SIG-M5 treated with dmso at 0.1 percent for 504 hours (cell line): ENCODE measurements around the gene TRIM29.

ENCODE experiments used
- DNase-seq: peaks from one replicate; lab custom pipeline; 2025; ENCODE audit not compliant: unreplicated experiment; lab: John Stamatoyannopoulos, UW

TRIM29 gene

DNA sequence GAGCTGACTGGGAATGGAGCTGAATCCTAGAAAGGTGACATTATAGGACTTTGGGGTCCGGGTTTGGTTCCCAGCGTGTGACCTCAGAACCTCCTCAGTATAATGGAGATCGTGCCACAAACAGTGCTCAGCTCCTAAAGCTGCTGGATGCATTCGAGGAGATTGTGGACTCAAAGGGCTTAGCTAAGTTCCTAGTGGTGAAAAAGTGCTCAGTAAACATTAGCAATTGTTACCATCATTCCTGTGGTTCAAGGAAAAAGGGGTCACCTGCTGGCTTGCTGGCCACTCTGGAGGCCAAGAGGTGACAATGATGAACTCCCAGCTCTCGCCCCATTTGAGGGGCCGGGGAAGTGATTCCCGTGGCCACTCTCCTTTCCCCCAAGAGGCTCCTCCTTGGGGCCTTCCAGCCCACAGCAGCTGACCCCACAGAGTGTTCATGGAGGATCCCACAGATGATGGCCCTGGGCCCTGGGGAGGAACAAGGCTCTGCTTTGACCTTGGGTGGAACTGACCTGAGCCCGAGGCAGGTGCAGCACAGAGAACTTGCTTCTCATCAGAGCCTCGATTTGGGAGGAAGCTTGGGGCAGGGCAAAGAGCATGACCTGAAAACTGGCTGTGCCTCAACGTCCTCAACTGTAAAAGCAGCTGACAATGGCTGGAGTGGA is 40.1 kb downstream of the TRIM29 start:
- no peak for DNase-seq

DNA sequence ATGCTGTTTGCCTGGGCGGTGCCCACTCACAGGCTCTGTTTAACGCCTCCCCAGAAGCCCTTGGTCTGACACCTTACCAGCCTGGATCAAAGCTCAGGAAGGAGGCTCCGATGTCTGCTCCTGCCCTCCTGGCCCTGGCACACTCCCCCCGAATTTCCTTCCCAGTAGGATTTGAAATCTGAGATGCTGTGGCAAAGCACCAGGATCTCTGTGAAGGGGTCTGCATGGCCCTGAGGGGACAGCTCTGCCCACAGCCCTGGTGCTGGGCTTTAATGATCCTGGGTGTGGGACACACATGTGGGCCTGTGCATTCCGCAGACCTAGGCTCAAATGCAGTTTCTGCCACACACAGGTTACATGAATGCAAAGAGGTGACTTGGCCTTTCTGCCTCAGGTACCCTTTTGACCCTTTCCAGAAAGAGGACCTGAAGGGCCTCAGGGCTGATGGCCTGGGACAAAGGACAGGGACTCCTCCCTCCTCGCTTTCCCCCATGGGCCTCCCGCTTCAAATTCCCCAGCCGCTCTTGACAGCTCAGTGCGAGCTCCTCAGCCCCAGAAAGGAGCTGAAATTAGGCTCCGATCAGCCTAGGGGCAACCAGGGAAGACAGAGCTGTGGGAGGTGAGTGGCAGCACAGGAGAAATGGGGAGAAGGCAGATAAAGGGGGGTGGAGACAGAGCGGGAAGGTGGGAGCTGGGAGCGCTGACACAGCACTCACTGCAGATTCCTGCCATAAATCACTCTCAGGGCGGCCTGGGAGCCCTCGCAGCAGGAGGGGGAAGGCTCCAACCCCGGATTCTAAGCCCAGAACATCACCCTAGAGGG is 41.3 kb downstream of the TRIM29 start:
- DNase-seq, result no peak

- DNase-seq, result no peak
These were observed 42.4 kb downstream of the TRIM29 start for GRCh38 chr11:120095516-120095915.

- DNase-seq, result no peak
These were observed 46.2 kb downstream of the TRIM29 start for GRCh38 chr11:120091701-120092100.

DNA sequence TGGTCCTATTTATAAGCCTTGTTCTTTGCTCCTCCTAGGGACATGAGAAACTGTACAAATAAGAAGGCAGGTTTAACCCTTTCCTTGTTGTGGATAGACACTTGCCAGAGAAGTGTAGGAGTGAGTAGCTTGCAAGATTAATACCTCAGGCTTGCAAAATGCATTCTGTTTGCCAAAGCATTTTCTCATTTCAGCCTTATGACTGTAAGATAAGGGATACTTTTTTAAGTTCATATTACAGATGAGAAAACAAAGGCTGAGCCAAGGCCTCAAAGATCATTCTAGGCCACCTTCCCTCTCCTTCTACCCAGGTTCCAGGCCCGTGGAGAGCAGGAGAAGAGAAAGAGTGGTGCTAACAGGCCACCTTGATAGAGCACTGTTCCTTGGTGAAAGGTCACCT is 46.8 kb downstream of the TRIM29 start:
- no peak for DNase-seq

- no peak for DNase-seq
These were observed 47.5 kb downstream of the TRIM29 start for GRCh38 chr11:120090411-120090810.

GRCh38 chr11:120089036-120090001 is 48.6 kb downstream of the TRIM29 start:
- DNase-seq, result no peak

DNA sequence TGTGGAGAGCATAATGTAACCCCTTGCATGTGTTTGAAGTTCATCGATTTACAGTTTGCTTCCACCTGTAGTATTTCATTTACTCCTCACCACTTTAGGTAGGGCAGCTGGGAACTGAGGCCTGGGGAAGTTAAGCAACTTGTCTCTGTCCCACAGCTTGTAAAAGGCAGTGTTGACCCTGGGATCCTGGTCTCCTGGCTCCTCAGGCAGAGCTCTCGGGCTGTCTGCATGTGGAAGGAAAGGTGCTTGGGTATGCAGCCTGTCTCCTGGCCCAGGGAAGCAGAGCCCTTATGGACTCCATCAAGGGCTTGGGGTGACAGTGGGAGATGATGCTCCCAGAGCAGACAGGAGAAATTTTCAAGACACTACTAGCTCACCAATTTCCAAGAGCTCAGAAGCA is 49.9 kb downstream of the TRIM29 start:
- DNase-seq, result no peak

DNA sequence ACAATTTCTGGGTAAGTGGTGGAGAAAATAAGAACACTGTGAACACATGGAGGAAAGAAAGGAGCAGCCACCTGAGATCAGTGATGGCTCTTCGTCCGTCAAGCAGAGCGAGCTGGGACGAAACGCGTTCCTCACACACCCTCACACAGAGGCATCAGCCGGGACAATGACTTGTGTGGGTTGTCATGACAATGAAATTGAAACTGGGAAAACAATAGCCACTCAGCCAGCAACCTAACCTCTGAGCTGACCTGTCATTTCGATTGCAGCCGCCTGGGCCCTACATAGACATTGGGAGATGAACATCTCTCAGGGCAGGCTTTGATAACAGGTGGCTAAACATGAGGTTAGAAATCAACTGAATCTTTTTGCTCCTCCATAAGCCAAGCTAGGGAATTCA is 51.3 kb downstream of the TRIM29 start:
- DNase-seq, result no peak

DNA sequence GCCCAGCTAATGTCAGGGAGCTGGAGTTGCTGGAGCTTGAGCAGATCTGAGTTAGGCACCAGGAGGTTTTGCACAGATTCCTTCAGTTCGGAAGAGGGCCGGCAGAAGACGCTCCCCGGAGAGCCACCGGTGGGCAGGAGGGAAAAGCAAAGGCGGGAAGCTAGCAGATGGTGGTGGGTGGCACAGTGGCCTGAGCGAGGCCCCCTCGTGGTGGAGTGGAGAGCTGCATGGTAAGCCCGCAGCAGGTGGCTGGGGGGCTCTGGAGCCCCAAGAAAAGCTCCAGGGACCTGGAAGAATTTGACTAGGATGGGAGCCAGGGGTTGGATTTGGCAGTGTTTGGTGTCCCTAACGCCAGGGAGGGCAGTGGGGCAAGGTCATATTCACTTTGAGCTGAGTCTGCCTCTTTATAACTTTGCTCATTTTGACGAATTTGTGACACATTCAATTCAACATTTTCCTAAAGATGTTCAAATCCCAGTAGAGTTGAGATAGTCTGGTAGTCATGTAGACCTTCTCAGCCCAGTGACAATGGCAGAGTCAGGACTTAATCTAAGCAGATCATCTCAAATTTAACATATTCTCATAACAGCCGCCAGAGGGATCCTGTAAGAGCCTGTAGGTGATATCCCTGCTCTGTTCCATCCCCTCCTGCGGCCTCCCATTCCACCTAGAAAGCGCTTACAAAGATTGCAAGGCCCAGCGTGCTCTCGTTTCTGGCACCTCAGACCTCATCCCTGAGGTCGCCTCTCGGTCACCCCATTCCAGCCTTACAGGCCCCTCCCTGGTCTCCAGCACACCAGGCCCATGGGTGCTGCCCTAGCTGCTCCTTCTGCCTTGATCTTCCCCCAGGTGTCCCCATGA is 57.9 kb downstream of the TRIM29 start:
- no peak for DNase-seq

GRCh38 chr11:120078397-120078796 is 59.5 kb downstream of the TRIM29 start:
- DNase-seq, result no peak

DNA sequence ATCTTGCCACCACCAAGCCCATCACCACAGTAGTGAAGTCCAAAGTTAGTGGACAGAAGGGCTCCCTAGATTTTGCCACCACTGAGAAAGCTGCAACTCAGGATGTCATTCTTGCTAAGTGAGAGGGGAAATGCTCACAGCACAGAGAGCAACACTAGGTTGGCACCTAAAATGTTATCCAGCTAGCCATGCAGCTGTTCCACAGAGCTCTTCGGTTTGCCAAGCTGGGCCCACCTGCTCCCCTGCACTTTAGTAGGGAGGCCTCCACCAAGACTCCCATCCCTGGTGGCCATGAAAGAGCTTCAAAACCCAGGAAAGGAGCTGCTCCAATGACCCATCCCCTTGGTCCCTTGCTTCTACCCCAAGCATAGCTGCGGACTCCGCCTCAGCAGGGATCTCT is 63.8 kb downstream of the TRIM29 start:
- DNase-seq, result no peak

DNA sequence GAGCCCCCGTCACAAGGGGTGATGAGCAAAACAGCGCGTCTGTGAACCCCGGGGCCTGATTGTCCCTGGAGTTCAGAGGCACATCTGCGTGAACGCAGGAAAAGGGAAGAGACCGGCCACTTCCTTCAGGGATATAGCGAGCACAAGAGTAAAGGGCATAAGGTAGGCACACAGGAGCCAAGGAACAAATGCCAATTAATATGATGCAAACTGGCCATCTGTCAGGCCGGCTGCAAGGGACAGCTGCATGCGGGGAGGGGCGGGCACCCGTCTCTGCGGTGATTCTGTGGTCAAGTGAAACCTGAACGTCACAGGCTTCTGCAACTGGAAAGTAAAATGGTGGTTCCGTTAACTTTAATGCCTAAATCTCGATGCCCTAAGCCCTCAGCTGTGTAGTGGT is 64.7 kb downstream of the TRIM29 start:
- DNase-seq, result no peak

- DNase-seq, result no peak
These were observed 69.8 kb downstream of the TRIM29 start for GRCh38 chr11:120068114-120068573.

GRCh38 chr11:120067438-120068113 is 70.3 kb downstream of the TRIM29 start:
- no peak for DNase-seq

DNA sequence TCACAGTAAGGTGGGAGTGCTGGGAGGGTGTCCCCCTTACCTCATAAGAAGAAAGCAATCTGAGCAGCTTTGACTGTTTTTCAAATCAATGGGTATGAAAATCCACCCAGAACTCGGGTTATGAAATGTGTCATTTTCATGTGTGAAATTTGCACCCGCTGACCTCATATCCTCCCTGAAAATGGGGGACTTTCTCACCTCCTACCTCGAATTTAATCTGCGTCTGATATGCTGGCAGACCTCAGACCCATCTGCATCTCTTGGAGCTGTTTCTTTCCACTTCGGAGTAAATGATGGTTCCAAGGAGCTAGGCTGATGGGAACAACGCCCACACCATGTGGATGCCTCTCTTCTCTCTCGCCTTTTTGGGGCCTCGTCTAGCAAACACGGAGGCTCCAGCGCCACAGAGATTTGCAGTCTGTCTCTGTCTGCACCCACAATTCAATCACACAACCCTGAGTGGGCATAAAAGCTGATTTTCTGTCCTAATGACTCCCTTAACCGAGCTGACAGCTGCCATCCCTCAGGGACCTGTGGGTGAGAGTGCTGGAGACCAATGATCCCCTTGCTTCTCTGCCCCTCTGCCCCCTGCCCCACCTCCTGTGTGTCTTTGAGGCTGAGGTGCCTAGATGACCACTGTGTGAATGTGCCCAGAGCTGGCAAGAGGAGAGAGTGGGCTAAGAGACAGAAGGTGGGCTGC is 71.0 kb downstream of the TRIM29 start:
- DNase-seq, result no peak

- no peak for DNase-seq
These were observed 72.0 kb downstream of the TRIM29 start for GRCh38 chr11:120065876-120066275.

GRCh38 chr11:120065176-120065575 is 72.7 kb downstream of the TRIM29 start:
- no peak for DNase-seq

DNA sequence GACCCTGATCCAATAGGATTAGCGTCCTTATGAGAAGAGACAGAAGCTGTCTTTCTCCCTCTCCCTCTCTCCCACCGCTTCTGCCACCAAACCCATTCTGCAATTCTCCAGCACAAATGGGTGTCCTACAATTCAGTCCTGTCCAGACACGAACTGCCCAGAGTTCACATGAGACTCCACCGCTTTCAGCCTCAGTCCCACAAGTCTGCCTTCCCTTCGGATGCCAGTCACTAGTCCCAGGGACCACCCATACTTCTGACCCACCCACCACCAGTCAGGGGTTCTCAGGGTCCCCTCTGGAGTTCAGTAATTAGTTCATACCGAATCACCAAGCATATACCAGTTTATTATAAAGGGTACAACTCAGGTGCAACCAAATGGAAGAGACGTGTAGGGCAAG is 73.6 kb downstream of the TRIM29 start:
- no peak for DNase-seq
